Kidney epithelial cell (primary cell): ENCODE results near the gene RCAN1. TPM values are rescaled to one million over a fixed set of nuclear protein-coding genes. Genes with fewer than 3 reads are reported as not detected.

Experiments used
- DNase-seq: peaks from one replicate; pipeline ENCODE4 v3.0.0-alpha.2; 2010; ENCODE audit warnings: low read depth
- H3K27me3 ChIP-seq: 2 replicates; pipeline ENCODE4 v1.6.0; 2011; ENCODE audit warnings: low read length; ENCODE audit not compliant: control insufficient read depth, insufficient read depth
- H3K36me3 ChIP-seq: 2 replicates; pipeline ENCODE4 v1.5.1; 2011; ENCODE audit warnings: low read length; ENCODE audit not compliant: control insufficient read depth, insufficient read depth
- H3K4me3 ChIP-seq: 2 replicates; pipeline ENCODE4 v1.5.1; 2011; ENCODE audit warnings: low read depth, mild to moderate bottlenecking, control low read depth, low read length
- total RNA-seq: library from RNA; depleted of rRNA; stranded (reverse); fragments of >200 nt; gene quantifications from 2 replicates; pipeline ENCODE4 v1.2.3, GENCODE V29; 2015
- TF ChIP-seq, protein P1 (sequence below): IDR thresholded peaks from 2 replicates; pipeline ENCODE4 v1.5.1; 2011; ENCODE audit warnings: mild to moderate bottlenecking, moderate library complexity, low read length, control low read depth, inconsistent platforms; ENCODE audit not compliant: insufficient read depth, poor library complexity, severe bottlenecking

RCAN1 gene
- total RNA-seq, 1 donor from 2014 or later, result 82.4 TPM

- H3K4me3 ChIP-seq, result no peak overlapping the region
- TF ChIP-seq, protein P1, sequence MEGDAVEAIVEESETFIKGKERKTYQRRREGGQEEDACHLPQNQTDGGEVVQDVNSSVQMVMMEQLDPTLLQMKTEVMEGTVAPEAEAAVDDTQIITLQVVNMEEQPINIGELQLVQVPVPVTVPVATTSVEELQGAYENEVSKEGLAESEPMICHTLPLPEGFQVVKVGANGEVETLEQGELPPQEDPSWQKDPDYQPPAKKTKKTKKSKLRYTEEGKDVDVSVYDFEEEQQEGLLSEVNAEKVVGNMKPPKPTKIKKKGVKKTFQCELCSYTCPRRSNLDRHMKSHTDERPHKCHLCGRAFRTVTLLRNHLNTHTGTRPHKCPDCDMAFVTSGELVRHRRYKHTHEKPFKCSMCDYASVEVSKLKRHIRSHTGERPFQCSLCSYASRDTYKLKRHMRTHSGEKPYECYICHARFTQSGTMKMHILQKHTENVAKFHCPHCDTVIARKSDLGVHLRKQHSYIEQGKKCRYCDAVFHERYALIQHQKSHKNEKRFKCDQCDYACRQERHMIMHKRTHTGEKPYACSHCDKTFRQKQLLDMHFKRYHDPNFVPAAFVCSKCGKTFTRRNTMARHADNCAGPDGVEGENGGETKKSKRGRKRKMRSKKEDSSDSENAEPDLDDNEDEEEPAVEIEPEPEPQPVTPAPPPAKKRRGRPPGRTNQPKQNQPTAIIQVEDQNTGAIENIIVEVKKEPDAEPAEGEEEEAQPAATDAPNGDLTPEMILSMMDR, result no peak
- DNase-seq, result no peak
- H3K27me3 ChIP-seq, result no peaks in the 10 kb centered on the region
- no peaks in the 10 kb centered on the region for H3K36me3 ChIP-seq
These were observed 86.8 kb downstream of the RCAN1 start for GRCh38 chr21:34528131-34528561.

DNA sequence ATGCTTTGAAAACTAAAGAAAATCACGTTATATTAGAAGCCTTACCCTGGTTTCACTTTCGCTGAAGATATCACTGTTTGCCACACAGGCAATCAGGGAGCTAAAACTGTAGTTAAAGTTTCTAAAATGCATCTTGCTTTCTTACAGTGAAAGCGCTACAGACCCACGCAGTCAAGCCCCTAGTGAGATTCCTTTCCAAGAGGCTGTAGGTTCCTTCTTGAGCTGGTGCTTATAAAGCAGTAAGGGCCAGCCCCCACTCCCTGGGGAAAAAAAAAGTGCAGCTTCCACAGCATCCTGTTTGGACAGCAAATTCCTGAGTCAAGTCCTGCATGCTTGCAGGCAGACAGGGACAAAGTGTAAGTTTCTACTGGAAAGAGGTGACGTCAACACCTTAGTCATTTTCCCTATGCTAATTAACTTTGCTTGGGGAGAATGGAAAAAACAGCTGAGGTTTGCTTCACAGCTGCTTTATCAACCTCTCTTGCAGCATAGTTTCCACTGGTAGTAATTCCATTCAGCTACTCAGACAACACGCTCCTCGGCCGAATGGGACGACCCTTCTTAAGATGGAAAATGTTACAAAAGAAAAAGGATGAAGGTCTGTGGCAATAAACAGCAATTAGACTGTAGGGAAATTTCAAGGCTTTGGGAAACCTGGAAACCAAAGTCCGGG is 88.2 kb downstream of the RCAN1 start:
- Histone ChIP-seq H3K36me3 (no peaks in the 10 kb centered on the region), H3K27me3 (no peaks in the 10 kb centered on the region), H3K4me3 (peak overlapping the region; percentile 32)
- TF ChIP-seq, protein P1, result no peak
- DNase-seq, result peak; percentile 100

DNA sequence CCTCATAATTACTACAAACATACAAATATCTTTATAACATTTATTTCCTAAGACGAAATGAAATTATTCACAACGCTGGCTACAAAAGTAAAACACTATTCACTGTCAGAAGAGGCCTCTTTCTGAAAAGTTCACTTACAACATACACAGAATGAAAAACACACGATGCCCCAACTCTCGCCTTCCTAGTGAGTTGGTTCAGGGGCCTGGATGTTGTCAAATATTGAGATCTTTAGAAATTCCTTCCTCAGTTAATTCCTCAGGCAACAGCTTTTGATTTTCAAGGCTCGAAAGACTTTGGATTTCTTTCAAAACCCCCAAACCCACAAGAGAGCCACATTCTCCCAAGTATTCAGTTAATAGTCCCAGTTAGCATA is 88.7 kb downstream of the RCAN1 start:
- Histone ChIP-seq H3K4me3 (peak overlapping the region; percentile 32), H3K27me3 (no peaks in the 10 kb centered on the region), H3K36me3 (no peaks in the 10 kb centered on the region)
- TF ChIP-seq, protein P1, result no peak
- DNase-seq, result no peak

GRCh38 chr21:34524646-34525601 is 90.0 kb downstream of the RCAN1 start:
- H3K27me3 ChIP-seq, result no peaks in the 10 kb centered on the region
- DNase-seq, result no peak
- peak overlapping the region; percentile 32 for H3K4me3 ChIP-seq
- TF ChIP-seq, protein P1, result no peak
- H3K36me3 ChIP-seq, result no peaks in the 10 kb centered on the region

DNA sequence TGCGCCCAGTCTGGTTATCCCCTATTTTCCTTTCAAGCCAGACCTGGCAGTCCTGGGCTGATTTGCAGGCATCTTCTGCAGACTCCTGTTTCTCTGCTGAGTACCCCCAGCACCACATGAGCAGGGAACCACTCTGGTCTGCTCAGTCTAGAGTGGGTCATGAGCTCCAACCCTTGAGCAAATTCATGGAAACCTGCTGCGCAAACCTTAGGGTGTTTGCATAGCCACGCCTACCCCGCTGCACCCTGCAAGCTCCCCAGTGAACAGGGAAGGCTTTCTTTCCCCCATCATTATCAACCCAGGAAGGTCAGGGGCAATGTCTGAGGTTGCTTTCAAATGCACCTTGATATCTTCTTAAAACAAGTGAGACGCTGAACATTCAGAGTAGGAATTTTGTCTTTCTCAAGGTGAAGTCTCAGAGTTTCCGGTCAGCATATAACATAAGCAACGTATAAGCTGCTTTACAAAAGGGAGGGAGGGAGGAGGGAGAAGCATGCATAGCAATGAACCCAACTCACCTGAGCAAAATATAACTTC is 91.8 kb downstream of the RCAN1 start:
- H3K4me3 ChIP-seq, result no peak overlapping the region
- no peak for DNase-seq
- TF ChIP-seq, protein P1, result no peak
- no peaks in the 10 kb centered on the region for H3K27me3 ChIP-seq
- no peaks in the 10 kb centered on the region for H3K36me3 ChIP-seq
